ENCODE results near the gene SGF29.
"Not testable (repeated sequence)": the region's sequence is repeated elsewhere in the genome, so short reads cannot be mapped to it uniquely, and the experiment has no call there.

The SGF29 gene

GRCh38 chr16:28569021-28569420, 15.3 kb downstream of the SGF29 start:
- DNase-seq: no peak

DNA sequence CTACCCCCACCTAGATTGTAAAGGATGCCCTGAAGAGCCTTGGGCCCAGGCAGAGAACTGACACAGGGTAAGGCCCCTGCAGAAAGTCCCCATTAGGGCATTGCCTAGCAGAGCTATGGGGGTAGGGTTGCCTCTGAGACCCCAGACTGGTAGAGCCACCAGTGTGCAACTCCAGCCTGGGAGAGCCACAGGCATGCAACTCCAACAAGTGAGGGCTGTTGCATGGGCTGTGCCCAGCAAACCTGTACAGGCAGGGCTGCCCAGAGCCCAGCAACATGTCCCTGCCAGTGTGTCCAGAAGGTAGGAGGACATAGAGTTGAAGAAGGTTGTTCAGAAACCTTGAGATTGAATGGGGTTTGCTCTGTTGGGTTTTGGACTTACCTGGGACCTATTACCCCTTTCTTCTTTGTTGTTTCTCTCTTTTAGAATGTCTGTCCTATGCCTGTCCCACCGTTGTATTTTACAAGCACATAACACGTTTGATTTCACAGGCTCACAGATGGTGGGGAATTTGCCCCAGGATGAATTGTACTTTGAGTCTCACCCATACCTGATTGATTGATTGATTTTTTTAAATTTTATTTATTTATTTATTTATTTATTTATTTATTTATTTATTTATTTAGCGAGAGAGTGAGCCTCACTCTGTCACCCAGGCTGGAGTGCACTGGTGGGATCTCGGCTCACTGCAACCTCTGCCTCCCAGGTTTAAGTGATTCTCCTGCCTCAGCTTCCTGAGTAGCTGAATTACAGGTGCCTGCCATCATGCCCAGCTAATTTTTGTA, 16.4 kb downstream of the SGF29 start:
- DNase-seq: no peak

DNA sequence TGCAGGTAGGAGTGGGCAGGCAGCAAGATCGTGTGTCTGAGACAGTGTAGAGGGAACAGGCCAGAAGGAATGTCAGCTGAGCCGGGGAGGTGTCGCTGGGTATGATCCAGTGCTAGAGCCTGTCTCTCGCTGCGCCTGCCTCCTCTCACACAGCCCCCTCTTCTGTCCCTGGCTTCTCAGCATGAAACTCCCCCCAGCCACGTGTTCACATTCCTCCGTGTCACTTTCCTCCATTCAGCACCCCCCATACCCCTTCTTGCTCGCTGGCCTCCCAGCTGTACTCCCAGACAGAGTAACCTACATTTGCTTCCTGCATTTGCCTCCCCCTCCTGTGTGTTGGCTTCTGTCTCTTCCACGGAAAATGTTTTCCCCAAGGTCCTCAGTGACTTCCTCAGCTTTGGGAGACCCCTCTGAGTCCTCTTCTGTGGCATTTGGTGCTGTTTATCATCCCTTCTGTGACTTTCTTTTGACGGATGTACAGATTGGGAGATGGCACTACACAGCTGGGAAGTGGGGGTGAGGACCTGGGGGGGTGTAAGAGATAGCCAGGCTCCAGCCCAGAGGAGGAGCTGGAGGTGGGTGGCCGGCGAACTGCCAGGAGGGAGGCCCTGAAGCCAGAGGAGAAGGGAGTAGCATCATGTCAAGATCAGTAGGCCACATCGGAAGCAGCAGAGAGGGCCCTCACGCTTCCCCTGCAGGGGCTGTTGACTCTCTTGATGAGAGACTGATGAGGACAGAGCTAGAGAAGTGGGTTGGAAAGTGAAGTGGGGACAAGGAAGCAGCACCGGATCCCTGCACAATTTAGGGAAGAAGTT, 19.2 kb downstream of the SGF29 start:
- DNase-seq: no peak

- no peak for DNase-seq
Observed at GRCh38 chr16:28573738-28574718, 20.3 kb downstream of the SGF29 start.

- no peak for DNase-seq
Observed at GRCh38 chr16:28574925-28575324, 21.2 kb downstream of the SGF29 start.

GRCh38 chr16:28575446-28576109, 21.9 kb downstream of the SGF29 start:
- no peak for DNase-seq

DNA sequence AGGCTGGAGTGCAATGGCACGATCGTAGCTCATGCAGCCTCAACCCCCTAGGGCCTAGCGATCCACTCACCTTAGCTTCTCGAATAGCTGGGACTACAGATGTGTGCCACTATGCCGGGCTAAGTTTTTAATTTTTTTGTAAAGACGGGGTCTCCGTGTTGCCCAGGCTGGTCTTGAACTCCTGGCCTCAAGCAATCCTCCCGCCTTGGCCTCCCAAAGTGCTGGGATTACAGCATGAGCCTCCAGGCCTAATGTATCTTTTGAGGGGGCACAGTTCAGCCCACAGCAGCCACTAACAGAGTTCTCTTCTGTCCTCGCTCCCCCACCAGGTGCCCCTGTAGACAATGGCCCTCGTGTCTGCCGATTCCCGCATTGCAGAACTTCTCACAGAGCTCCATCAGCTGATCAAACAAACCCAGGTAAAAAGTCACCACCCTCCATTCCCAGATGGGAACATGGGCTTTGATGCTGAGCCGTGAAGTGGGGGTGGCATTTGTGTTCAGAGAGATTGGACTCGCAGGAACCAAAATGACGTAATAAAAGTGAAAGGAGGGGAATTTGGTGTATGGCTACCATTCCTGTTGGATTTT, 27.1 kb downstream of the SGF29 start:
- no peak for DNase-seq

- no peak for DNase-seq
Observed at GRCh38 chr16:28585674-28586073, 32.0 kb downstream of the SGF29 start.

GRCh38 chr16:28586466-28586865, 32.7 kb downstream of the SGF29 start:
- no peak for DNase-seq

DNA sequence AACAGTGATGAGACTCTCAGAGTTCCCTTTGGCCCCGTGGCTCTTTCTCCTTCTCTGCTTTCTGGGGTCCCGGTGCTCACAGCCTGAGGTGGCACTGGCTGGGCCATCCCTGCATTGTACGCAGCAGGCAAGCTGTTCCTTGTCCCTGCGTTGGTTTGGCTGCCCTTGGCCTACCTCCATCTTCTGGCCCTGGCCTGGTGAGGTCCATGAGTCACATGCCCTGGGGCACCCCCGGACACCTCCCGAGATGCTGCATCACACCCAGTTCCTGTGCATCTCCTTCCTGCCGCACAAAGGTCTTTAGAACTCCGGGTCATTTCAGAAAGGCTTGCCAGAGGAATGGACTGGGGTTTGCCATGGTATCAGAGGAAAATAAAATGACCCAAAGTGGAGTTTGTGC, 33.7 kb downstream of the SGF29 start:
- no peak for DNase-seq

DNA sequence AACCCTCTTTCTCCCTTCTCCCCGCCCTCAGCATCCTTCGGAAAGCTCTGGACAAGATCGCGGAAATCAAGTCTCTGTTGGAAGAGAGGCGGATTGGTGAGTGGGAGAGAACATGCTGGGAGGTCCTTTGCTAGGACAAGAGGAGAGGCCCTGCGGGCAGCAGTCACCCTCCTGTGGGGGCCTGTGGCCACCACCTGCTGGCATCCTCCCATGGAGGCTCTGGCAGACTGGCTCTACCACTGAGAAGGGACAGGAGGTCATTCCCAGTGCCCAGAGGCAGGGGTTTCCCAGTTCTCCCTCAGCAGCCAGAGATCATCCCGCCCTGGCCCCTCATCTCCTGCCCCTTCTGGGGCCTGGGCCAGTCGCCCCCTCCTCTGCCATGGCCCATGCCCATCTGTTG, 35.3 kb downstream of the SGF29 start:
- DNase-seq: no peak

DNA sequence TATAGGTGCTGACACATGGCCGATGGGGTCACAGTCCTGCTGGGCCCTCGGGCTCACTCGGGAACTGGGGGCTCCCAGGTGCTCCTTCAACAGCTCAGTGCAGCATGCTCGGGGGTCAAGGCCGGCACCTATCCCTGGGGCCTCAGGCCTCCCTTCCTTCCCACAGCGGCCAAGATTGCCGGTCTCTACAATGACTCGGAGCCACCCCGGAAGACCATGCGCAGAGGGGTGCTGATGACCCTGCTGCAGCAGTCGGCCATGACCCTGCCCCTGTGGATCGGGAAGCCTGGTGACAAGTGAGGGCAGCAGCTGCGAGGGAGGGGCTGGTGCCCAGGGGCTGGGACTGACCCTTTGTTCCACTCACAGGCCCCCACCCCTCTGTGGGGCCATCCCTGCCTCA, 36.2 kb downstream of the SGF29 start:
- no peak for DNase-seq

DNA sequence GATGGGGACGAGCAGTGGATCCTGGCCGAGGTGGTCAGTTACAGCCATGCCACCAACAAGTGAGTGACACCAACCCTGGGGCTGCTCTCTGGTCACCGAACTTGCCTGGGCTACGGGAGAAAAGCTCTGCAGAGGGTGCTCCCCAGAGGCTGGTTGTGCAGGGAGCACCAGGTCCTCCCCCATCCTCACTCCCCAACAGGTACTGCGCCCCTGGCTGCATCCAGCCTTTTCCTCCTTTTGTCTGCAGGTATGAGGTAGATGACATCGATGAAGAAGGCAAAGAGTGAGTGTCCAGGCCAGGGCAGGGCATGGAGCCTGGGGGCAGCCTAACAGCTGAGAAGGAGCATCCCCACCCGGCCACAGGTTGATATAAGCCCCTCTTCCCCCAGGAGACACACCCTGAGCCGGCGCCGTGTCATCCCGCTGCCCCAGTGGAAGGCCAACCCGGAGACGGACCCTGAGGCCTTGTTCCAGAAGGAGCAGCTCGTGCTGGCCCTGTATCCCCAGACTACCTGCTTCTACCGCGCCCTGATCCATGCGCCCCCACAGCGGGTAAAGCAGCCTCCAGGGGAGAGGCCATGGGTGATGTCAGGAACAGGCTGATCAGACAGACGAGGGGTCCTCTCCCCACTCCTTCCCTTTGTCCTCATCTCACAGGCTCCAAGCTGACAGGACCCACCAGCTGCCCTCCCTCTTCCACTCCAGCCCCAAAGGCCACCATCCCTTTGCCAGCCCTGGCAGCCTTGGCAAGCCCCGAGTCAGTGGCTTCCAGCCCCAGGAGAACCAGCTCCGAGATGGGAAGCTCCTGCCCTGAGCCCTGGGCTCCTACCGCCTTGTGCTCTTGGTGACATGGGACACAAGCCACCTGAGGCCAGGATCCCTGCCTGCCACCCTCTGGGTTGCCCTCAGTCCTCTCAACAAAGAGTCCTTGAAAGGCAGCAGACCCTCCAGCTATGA, 36.9 kb downstream of the SGF29 start:
- no peak for DNase-seq

DNA sequence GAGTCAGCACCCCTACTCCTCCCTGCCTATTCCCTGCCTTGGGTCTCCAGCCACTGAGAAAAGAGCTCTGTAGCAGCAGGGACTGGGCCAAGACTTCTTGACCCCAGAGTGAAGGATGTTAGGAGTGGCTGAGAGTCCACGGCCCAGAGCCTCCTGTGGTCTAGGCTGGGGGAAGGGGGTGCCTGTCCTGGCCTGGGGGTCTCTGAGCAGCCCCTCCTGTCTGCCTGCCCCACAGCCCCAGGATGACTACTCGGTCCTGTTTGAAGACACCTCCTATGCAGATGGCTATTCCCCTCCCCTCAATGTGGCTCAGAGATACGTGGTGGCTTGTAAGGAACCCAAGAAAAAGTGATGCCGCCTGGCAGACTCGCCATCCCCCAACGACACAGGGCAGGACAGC, 37.6 kb downstream of the SGF29 start:
- DNase-seq: no peak

GRCh38 chr16:28592511-28592910, 38.8 kb downstream of the SGF29 start:
- DNase-seq: no peak

DNA sequence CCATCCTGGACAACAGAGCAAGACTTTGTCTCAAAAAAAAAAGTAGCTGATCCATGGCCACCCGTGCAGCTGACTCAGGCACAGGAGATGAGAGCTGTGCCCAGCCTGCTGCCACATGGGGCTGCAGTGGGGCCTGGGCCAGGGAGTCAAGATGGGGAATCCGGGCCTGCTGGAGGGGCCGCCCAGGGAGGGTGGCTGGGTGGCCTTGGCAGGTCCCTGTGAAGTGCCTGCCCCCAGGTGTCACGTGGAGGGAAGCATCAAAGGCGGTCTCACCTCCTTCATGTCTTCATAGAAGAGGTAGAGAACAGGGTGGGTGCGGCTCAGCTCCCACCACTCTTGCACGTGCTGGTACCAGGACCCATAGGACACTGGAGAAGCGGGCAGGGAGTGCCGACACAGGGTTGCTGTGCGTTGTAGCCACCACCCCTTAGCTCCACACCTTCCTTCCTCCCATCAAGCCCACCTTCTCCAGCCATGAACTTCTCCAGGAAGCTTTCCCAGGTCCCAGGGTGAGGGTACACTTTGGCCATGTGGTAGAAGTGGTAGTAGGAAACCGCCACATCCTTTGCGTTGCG, 39.3 kb downstream of the SGF29 start:
- DNase-seq: no peak

DNA sequence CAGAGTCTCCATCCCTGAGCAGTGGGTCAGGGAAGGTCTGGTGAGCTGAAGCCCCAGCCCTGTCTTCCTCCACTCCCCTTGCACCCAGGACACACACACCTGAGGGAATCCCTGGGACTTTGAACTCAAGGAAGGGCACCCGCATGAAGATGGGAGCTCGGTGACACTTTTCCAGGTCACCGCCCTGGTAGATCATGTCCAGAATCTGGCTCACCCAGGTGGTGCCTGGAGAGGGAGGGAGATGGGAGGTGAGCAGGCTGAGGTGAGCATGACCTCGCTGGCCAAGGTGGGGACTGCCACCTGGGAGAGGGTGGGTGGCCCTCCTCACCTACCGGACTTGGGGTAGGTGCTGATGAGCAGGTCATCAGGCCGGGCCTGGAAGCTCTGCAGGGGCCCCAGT, 41.7 kb downstream of the SGF29 start:
- not testable (repeated sequence) for DNase-seq

- DNase-seq: no peak
Observed at GRCh38 chr16:28596115-28596630, 42.5 kb downstream of the SGF29 start.

DNA sequence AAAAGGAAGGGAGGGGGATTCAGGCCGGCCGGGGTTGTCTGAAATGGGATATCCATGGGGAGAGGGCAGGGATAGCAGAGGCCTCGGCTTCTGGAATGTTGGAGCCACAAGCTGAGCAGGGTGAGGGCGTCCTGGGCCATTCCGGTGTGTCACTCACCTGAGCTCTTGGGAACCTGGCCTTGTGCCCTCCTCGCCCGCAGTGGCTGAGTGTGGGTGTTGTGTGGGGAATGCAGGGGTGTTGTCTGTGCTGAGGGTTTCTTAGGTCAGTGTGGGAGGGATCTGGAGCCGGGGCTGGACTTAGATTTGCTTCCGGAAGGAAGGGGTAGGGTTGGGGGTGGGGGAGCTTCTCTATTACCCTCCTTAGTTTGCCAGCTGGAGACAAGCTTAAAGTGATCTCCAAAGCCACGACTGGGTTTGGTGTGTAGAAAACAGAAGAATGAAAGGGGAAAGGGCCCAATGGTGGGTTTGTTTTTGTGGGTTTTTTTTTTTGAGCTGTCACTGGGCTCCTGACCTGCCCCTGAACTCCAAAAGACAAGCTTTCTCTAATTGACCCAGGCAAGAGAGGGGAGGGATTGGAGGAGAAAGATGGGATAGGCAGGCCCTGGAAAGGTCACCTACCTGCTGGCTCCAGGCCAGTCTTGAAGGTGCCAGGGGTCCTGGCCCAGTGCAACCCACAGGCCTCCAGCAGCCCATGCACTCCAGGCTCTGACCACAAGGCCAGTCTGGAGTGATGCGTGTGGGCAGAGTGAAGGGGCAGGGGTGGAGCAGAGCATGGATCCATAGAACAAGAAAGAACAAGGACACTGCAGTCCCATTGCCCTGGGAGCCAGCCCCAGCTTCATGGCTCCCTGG, 43.3 kb downstream of the SGF29 start, which contains the start of gene SULT1A2:
SULT1A2 (minus strand) TSS at position 211 of the 852 bp plus-strand sequence. CDS start 1,120 bp downstream, outside the sequence.
- no peak for DNase-seq

Data from bone marrow (tissue), 2 donors.